SH-SY5Y (cell line): ENCODE data around the gene GABPB2.

Experiments used
- GATA2 ChIP-seq: IDR thresholded peaks from 2 replicates; pipeline ENCODE4 v1.6.1; 2011; ENCODE audit warnings: mild to moderate bottlenecking, low read depth, low read length
- GATA3 ChIP-seq: IDR thresholded peaks from 2 replicates; pipeline ENCODE4 v1.6.1; 2011; ENCODE audit warnings: low read depth, mild to moderate bottlenecking, low read length, moderate library complexity

- TF ChIP-seq GATA2 (no peak), GATA3 (no peak)
These were observed 38.4 kb upstream of the GABPB2 start for GRCh38 chr1:151032164-151032563.
